ENCODE data around the gene MRPS15. TPM values are rescaled to one million over a fixed set of nuclear protein-coding genes. Genes with fewer than 3 reads are reported as not detected.

MRPS15 gene
- polyA plus RNA-seq, 1 experiment = 73.5 TPM

DNA sequence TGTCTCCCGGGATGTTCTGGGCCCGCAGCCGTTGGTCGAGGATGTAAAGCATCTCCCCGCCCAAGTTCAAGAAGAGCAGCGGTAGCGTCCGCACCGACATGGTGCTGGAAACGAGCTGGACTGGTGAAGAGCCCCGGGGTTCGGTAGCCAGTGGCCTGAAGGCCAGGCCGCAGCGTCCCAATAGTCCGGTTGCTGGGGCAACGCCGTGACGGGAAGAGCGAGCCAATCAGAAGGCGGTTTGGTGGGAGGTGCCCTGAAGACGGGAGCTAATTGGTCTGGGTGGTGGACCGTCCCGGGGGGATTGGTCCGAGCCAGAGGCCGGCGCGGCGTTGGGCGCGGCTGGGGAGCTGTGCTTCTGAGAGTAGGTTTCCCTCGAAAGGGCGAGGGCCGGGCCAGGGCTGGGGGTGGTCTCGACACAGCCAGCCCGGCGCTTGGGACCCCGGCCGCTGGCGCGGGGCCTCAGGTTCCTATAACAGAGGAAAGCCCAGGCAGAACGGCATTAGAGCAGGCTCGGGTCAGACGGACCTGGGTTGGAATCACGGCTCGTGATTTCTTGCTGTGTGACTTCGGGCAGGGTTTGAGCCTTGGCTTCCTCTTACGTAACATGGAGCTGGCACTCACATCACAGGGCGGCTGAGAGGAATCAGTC, 13.8 kb downstream of the MRPS15 start, which contains the start of gene OSCP1:
OSCP1 (minus strand) TSS at position 182 of the 649 bp plus-strand sequence; CDS start at position 100, 82 bp downstream.
- POLR2A ChIA-PET = interaction anchor here (0.6 to 2.5 kb wide), 6 partner anchors 13 to 1771 kb away, joined by 3 to 24 read pairs (median 4); partner anchors contain the start of genes MRPS15 and TRAPPC3
- H3K9me3 ChIP-seq (ENCODE audit: control insufficient read depth, insufficient read depth, low read length) = no peaks in the 10 kb centered on the region
- TF ChIP-seq, protein P1, sequence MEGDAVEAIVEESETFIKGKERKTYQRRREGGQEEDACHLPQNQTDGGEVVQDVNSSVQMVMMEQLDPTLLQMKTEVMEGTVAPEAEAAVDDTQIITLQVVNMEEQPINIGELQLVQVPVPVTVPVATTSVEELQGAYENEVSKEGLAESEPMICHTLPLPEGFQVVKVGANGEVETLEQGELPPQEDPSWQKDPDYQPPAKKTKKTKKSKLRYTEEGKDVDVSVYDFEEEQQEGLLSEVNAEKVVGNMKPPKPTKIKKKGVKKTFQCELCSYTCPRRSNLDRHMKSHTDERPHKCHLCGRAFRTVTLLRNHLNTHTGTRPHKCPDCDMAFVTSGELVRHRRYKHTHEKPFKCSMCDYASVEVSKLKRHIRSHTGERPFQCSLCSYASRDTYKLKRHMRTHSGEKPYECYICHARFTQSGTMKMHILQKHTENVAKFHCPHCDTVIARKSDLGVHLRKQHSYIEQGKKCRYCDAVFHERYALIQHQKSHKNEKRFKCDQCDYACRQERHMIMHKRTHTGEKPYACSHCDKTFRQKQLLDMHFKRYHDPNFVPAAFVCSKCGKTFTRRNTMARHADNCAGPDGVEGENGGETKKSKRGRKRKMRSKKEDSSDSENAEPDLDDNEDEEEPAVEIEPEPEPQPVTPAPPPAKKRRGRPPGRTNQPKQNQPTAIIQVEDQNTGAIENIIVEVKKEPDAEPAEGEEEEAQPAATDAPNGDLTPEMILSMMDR (IDR thresholded peaks at IDR 0.05; ENCODE audit: low read depth, low read length) = no peak
- H3K4me3 ChIP-seq (ENCODE audit: low read depth, low read length) = peak within 1 kb of the TSS; percentile 70
- CTCF ChIA-PET = interaction anchor here (0.7 to 1.1 kb wide), 4 partner anchors 9 to 66 kb away, joined by 3 to 7 read pairs (median 4); no protein-coding TSS in a partner anchor
- H3K27me3 ChIP-seq (ENCODE audit: control insufficient read depth, insufficient read depth, low read length) = no peaks in the 10 kb centered on the region
- peak; percentile 87 for DNase-seq (ENCODE audit: low read depth, low spot score)
- H3K27ac ChIP-seq (ENCODE audit: low read depth, low read length) = peak within 1 kb of the TSS; percentile 82

DNA sequence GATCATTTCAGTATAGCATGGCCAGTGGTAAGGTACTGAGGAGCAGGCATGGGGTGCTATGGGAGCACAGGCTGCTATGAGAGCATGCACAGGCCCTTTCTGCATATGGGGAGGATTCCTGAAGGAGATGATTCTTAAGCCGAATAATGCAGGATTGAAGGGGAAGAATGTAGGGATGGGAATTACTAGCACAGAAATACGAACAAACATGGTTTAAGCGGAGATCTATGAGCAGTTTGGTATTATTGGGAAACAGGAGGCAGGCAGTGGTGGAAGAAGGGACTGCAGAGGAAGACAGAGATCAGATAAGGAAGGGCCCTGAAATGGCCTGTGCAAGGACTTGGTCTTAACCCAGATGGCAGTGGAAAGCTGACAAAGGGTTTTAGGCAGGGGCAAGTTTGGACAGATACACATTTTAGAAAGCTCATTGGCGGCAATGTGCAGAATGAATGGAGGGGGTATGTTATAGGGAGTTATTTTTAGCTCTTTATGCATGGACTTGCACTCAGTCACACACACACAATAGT, 15.6 kb downstream of the MRPS15 start:
- Histone ChIP-seq H3K9me3 (ENCODE audit: control insufficient read depth, insufficient read depth, low read length) (no peaks in the 10 kb centered on the region), H3K4me3 (ENCODE audit: low read depth, low read length) (no peak overlapping the region), H3K27ac (ENCODE audit: low read depth, low read length) (no peak overlapping the region), H3K27me3 (ENCODE audit: control insufficient read depth, insufficient read depth, low read length) (no peaks in the 10 kb centered on the region)
- no peak for DNase-seq (ENCODE audit: low read depth, low spot score)
- POLR2A ChIA-PET = no interaction called here
- TF ChIP-seq, protein P1 (IDR thresholded peaks at IDR 0.05; ENCODE audit: low read depth, low read length) = no peak
- CTCF ChIA-PET = interaction anchor here (0.5 kb wide), 1 partner anchor 348 kb away, joined by 9 read pairs; no protein-coding TSS in a partner anchor

GRCh38 chr1:36447450-36447849, 16.7 kb downstream of the MRPS15 start:
- Histone ChIP-seq H3K9me3 (ENCODE audit: control insufficient read depth, insufficient read depth, low read length) (no peaks in the 10 kb centered on the region), H3K4me3 (ENCODE audit: low read depth, low read length) (no peak overlapping the region), H3K27me3 (ENCODE audit: control insufficient read depth, insufficient read depth, low read length) (no peaks in the 10 kb centered on the region), H3K27ac (ENCODE audit: low read depth, low read length) (no peak overlapping the region)
- ChIA-PET CTCF (no interaction called here), POLR2A (no interaction called here)
- TF ChIP-seq, protein P1 (IDR thresholded peaks at IDR 0.05; ENCODE audit: low read depth, low read length) = no peak
- DNase-seq (ENCODE audit: low read depth, low spot score) = no peak

GRCh38 chr1:36446746-36447145, 17.4 kb downstream of the MRPS15 start:
- no peak for DNase-seq (ENCODE audit: low read depth, low spot score)
- CTCF ChIA-PET = no interaction called here
- Histone ChIP-seq H3K9me3 (ENCODE audit: control insufficient read depth, insufficient read depth, low read length) (no peaks in the 10 kb centered on the region), H3K27ac (ENCODE audit: low read depth, low read length) (no peak overlapping the region), H3K4me3 (ENCODE audit: low read depth, low read length) (no peak overlapping the region), H3K27me3 (ENCODE audit: control insufficient read depth, insufficient read depth, low read length) (no peaks in the 10 kb centered on the region)
- POLR2A ChIA-PET = no interaction called here
- TF ChIP-seq, protein P1 (IDR thresholded peaks at IDR 0.05; ENCODE audit: low read depth, low read length) = no peak

DNA sequence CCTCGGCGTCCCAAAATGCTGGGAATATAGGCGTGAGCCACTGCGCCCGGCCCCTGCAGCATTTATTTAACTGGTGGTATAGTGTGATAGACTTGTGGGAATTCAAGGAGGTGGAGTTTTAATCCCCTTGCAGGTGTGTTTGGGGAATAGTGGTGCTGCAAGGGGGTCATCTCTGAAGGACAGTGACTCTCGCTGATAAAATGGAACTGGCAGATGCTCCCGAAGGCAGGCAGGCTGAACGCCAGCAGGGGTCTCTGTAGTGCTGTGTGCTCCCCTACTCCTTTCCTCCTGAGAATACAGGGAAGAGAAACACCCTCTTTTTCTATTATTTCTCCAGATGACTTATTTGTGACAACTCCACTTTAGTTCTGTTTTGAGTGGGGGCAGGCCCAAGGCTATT, 17.9 kb downstream of the MRPS15 start:
- Histone ChIP-seq H3K27ac (ENCODE audit: low read depth, low read length) (no peak overlapping the region), H3K27me3 (ENCODE audit: control insufficient read depth, insufficient read depth, low read length) (no peaks in the 10 kb centered on the region), H3K9me3 (ENCODE audit: control insufficient read depth, insufficient read depth, low read length) (no peaks in the 10 kb centered on the region), H3K4me3 (ENCODE audit: low read depth, low read length) (no peak overlapping the region)
- ChIA-PET POLR2A (no interaction called here), CTCF (no interaction called here)
- TF ChIP-seq, protein P1 (IDR thresholded peaks at IDR 0.05; ENCODE audit: low read depth, low read length) = peak; percentile 26
- DNase-seq (ENCODE audit: low read depth, low spot score) = no peak
